Fibroblast of lung (primary cell): ENCODE results near the gene NME7.

Experiments used
- EZH2 ChIP-seq: IDR thresholded peaks from 2 replicates; pipeline ENCODE4 v1.5.1; 2012; ENCODE audit warnings: low read length, control low read depth, mild to moderate bottlenecking; ENCODE audit errors: missing control alignments
- TF ChIP-seq, protein P1 (sequence below), 2 donors: IDR thresholded peaks in 1 of 2; conservative IDR thresholded peaks in 1 of 2; 1 replicate in 1 of 2; 2 replicates in 1 of 2; pipeline ENCODE4 v1.5.1; 2011 to 2012; ENCODE audit warnings: low read length in 2 of 2, control low read depth in 1 of 2, inconsistent platforms in 1 of 2, low read depth in 1 of 2, mild to moderate bottlenecking in 1 of 2

DNA sequence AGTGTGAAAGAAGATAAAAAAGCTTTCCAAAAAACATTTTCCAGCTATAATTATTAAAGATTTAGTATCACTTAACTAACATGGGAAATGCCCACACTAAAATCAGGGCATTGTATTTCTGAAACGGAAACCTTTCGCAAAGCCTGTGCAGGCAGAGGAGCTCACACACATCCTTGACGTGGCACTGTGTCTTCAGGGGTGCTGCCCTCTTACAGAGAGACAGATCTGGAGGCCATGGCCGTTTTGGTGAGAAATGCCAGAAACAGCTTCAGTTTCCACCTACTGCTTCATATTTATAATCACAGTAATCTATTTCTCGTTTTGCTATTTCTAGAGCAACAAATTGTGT is 234.4 kb downstream of the NME7 start:
- TF ChIP-seq, protein P1, sequence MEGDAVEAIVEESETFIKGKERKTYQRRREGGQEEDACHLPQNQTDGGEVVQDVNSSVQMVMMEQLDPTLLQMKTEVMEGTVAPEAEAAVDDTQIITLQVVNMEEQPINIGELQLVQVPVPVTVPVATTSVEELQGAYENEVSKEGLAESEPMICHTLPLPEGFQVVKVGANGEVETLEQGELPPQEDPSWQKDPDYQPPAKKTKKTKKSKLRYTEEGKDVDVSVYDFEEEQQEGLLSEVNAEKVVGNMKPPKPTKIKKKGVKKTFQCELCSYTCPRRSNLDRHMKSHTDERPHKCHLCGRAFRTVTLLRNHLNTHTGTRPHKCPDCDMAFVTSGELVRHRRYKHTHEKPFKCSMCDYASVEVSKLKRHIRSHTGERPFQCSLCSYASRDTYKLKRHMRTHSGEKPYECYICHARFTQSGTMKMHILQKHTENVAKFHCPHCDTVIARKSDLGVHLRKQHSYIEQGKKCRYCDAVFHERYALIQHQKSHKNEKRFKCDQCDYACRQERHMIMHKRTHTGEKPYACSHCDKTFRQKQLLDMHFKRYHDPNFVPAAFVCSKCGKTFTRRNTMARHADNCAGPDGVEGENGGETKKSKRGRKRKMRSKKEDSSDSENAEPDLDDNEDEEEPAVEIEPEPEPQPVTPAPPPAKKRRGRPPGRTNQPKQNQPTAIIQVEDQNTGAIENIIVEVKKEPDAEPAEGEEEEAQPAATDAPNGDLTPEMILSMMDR (conservative IDR thresholded peaks at IDR 0.05 in 1 of 2, IDR thresholded peaks at IDR 0.05 in 1 of 2; ENCODE audit: low read depth in 1 of 2, low read length in 2 of 2), result no peak
- no peak for TF ChIP-seq EZH2
